ENCODE measurements around the gene C1S. TPM values are rescaled to one million over a fixed set of nuclear protein-coding genes. Genes with fewer than 3 reads are reported as not detected.

C1S gene
- total RNA-seq, 1 donor from 2014 or later = 108 TPM

DNA sequence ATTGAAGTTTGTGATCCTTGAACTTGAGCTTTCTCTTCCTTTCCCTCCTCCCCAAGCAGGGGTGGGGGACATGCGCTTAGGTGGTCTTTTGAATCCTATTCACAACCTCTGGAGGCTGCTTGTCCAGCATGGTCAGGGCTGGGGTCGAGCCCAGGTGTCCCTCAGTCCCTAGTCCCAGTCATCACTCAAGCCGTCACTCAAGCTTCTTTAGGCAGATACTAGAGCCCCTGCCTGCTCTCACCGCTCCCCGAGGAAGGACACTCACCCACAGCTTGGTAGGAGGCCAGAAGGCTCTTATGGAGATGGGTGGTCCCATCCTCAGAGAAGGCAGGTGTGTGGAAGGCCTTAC lies 49.0 kb downstream of the C1S start:
- H3K36me3 ChIP-seq = peaks cover 4% of the 10 kb centered on the region
- peak overlapping the region; percentile 69 for H3K4me3 ChIP-seq
- peaks cover 10% of the 10 kb centered on the region for H3K9me3 ChIP-seq (replicated peaks)
- intact Hi-C loops (cut with micrococcal nuclease) = loop anchor here (5.0 kb wide), 1 partner anchor 47 kb away; the partner anchor contains the start of gene C1S
- TF ChIP-seq, protein P1, sequence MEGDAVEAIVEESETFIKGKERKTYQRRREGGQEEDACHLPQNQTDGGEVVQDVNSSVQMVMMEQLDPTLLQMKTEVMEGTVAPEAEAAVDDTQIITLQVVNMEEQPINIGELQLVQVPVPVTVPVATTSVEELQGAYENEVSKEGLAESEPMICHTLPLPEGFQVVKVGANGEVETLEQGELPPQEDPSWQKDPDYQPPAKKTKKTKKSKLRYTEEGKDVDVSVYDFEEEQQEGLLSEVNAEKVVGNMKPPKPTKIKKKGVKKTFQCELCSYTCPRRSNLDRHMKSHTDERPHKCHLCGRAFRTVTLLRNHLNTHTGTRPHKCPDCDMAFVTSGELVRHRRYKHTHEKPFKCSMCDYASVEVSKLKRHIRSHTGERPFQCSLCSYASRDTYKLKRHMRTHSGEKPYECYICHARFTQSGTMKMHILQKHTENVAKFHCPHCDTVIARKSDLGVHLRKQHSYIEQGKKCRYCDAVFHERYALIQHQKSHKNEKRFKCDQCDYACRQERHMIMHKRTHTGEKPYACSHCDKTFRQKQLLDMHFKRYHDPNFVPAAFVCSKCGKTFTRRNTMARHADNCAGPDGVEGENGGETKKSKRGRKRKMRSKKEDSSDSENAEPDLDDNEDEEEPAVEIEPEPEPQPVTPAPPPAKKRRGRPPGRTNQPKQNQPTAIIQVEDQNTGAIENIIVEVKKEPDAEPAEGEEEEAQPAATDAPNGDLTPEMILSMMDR (IDR thresholded peaks at IDR 0.05; ENCODE audit: borderline replicate concordance) = no peak
- no peak for DNase-seq
- H3K27me3 ChIP-seq (ENCODE audit: low read depth) = no peaks in the 10 kb centered on the region
- peak overlapping the region; percentile 93 for H3K27ac ChIP-seq (replicated peaks)
- H3K4me1 ChIP-seq = peaks cover 27% of the 10 kb centered on the region

DNA sequence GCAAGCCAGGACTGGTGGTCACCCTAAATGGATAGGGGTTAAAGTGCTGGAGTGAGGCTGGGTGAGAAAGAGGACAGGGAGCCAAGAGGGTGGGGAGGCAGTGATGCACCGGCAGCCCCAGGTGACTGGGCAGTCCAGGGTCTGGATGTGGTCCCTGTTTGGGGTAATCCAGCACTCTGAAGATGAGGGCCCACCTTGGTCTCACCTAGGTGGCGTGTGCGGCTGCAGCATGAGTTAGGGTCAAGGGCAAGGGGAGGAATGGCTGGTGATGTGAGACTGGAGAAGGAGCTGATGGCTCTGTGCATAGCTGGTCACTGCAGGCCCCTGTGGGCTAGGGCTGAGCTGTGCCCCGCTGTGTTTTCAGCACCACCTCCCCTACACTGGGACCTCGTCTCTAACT lies 50.1 kb downstream of the C1S start:
- DNase-seq = no peak
- H3K36me3 ChIP-seq = peaks cover 4% of the 10 kb centered on the region
- intact Hi-C loops (cut with micrococcal nuclease) = no loop called here
- no peaks in the 10 kb centered on the region for H3K27me3 ChIP-seq (ENCODE audit: low read depth)
- no peak overlapping the region for H3K27ac ChIP-seq (replicated peaks)
- H3K9me3 ChIP-seq (replicated peaks) = peaks cover 9% of the 10 kb centered on the region
- TF ChIP-seq, protein P1 (IDR thresholded peaks at IDR 0.05; ENCODE audit: borderline replicate concordance) = no peak
- H3K4me1 ChIP-seq = peaks cover 27% of the 10 kb centered on the region
- H3K4me3 ChIP-seq = no peak overlapping the region

DNA sequence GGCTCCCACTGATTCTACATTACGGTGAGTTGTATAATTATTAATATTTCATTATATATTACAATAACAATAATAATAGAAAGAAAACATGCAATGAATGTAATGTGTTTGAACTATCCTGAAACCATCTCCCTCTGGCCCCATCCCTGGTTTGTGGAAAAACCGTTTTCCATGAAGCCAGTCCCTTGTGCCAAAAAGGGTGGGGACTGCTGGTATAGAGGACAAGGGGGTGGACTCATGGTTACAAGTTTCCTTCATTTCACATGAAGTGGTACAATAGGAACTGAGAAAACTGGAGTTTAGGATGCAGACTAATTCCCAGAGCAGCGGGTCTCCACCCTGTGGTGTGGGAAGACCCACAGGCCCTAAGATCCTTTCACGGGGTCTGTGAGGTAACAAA lies 51.5 kb downstream of the C1S start:
- peaks cover 27% of the 10 kb centered on the region for H3K4me1 ChIP-seq
- no peaks in the 10 kb centered on the region for H3K27me3 ChIP-seq (ENCODE audit: low read depth)
- DNase-seq = no peak
- intact Hi-C loops (cut with micrococcal nuclease) = no loop called here
- no peak overlapping the region for H3K4me3 ChIP-seq
- no peaks in the 10 kb centered on the region for H3K36me3 ChIP-seq
- H3K9me3 ChIP-seq (replicated peaks) = no peaks in the 10 kb centered on the region
- H3K27ac ChIP-seq (replicated peaks) = no peak overlapping the region
- TF ChIP-seq, protein P1 (IDR thresholded peaks at IDR 0.05; ENCODE audit: borderline replicate concordance) = no peak

DNA sequence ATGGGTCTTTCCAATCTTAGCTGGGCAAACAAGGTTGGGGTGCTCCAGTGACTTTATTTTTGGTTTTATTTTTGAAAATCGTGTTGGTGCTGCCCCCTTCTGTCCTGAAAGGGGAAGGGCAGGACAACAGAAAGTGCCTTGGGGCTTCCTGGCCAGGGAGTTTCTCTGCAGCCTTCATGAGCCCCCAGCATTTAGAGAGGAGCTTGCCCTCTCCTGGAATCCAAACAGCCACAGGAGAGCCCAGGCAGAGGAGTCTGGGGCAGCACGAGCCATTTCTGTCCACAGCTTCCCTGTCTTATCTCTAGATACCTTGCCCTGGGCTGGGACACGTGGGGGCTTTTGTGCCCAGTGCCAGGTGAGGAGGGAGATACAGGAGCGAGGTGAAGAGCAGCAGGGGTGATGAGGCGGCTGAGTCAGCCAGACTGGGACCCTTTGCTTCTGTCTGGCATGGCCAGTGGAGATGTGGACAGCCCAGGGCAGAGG lies 52.9 kb downstream of the C1S start:
- Histone ChIP-seq H3K4me3 (no peak overlapping the region), H3K36me3 (no peaks in the 10 kb centered on the region), H3K27me3 (ENCODE audit: low read depth) (no peaks in the 10 kb centered on the region), H3K4me1 (peaks cover 18% of the 10 kb centered on the region), H3K27ac (replicated peaks) (no peak overlapping the region), H3K9me3 (replicated peaks) (no peaks in the 10 kb centered on the region)
- TF ChIP-seq, protein P1 (IDR thresholded peaks at IDR 0.05; ENCODE audit: borderline replicate concordance) = peak; percentile 91
- intact Hi-C loops (cut with micrococcal nuclease) = no loop called here
- no peak for DNase-seq

DNA sequence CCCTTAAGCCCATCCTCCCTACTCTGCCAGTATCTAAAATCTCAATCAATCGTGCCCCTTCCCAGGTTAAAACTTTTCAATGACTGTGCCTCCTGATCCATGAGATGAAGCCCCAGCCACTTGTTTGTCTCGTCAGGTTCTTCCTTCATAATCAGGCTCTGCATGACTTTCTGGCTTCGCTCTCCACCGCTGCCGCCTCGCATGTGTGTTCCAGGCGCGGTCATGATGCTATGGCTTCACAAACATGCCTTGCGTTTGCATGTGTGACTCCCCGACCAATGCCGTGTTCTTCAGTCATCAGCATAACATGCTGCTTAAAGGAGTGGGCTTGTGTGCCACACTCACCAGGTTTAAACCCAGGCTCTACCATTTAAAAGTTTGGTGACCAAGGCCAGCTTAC lies 53.5 kb downstream of the C1S start:
- H3K27me3 ChIP-seq (ENCODE audit: low read depth) = no peaks in the 10 kb centered on the region
- intact Hi-C loops (cut with micrococcal nuclease) = no loop called here
- peaks cover 16% of the 10 kb centered on the region for H3K4me1 ChIP-seq
- H3K9me3 ChIP-seq (replicated peaks) = no peaks in the 10 kb centered on the region
- TF ChIP-seq, protein P1 (IDR thresholded peaks at IDR 0.05; ENCODE audit: borderline replicate concordance) = no peak
- H3K27ac ChIP-seq (replicated peaks) = no peak overlapping the region
- H3K36me3 ChIP-seq = no peaks in the 10 kb centered on the region
- H3K4me3 ChIP-seq = no peak overlapping the region
- DNase-seq = no peak

All from left ventricle myocardium inferior (tissue), 1 donor.